Activated CD4-positive, CD25-positive, alpha-beta regulatory T cell treated with anti-CD3 and anti-CD28 coated beads, Interleukin-2, amount 50 U/mL, for 16 hours (primary cell): Measurements from ENCODE around the gene PRLHR.
"Not testable (repeated sequence)": the region's sequence is repeated elsewhere in the genome, so short reads cannot be mapped to it uniquely, and the experiment has no call there.

Experiments used
- DNase-seq: peaks from one replicate; pipeline ENCODE4 v3.0.0-alpha.2; 2020; ENCODE audit warnings: low read depth, low spot score

The PRLHR gene

GRCh38 chr10:118595598-118596425, at the start of gene PRLHR:
TSS of gene PRLHR (minus strand) at chr10:118595648. CDS start at chr10:118595244, 404 bp downstream.
- no peak for DNase-seq

GRCh38 chr10:118642228-118642627, 46.8 kb upstream of the PRLHR start:
- DNase-seq = no peak

DNA sequence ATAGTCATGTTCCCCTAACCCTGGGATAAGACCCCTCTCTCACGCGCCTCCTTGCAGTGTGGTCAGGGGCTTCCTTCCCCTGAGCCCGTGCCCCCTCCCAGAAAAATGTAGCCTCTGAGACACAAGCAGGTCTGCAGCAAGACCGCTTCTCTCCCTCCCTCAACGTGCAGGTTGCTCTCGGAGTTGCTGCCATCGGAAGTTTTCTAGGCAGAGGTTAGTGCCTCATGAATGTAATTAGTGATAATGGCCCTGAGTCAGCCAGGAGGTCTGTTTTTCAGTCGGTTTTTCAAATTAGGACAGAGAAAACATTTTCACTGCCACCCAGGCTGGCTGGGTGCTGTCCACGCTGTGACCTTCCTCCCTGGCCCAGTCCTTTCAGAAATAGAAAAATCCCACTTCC, 43.2 kb upstream of the PRLHR start:
- DNase-seq = no peak

- DNase-seq = no peak
Observed at GRCh38 chr10:118635674-118636402, 40.4 kb upstream of the PRLHR start.

- DNase-seq = no peak
Observed at GRCh38 chr10:118633786-118634185, 38.3 kb upstream of the PRLHR start.

DNA sequence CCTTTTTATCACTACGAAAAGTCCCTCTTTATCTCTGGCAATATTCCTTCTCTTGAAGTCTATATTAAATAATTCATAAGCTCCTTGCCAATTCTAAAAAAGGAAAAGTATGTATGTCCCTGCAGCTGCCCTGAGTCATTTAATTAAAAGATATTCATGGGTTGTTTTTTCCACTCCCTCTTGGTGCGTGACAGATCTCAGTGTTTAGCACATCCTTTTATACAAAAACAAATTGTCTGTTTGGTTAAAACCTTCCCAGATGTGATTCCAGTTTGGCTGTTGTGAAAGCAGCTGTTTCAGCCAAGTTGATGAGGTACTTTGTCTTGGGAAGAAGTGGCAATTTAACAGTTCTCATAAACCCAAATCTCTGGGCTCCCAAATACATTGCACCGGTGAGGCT, 33.8 kb upstream of the PRLHR start:
- no peak for DNase-seq

- DNase-seq = no peak
Observed at GRCh38 chr10:118628397-118628796, 32.9 kb upstream of the PRLHR start.

- DNase-seq = no peak
Observed at GRCh38 chr10:118626953-118627352, 31.5 kb upstream of the PRLHR start.

GRCh38 chr10:118625504-118625903, 30.1 kb upstream of the PRLHR start:
- DNase-seq = no peak

GRCh38 chr10:118624747-118625146, 29.3 kb upstream of the PRLHR start:
- no peak for DNase-seq

DNA sequence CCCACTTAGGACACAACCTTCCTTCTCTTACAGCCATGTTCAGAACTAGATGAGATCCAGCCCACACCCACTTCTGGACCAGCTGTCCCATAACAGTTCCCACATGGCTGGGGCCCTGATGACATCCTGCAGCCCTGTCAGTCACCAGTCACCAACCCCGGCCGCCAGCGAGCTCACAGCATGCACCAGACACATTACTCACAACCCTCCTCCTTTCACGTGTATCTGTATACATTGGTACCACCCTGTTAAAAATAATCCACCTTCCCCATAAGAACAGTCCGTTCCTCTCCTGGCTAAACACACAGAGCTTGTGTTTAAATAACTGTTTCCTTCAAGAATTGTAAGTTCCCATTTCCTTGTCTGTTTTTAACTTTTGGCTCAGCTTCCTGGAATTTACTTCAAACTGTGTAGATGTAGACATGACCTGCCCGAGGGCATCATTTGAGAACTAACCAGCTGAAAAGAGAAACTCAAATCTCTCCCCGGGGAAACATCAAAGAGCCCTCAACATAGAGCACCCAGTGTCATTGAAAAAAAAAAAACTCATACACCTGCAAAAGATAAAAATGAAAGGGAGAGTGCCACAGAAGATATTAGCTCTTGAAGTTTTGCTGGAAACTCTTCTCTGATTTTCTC, 26.0 kb upstream of the PRLHR start:
- no peak for DNase-seq

DNA sequence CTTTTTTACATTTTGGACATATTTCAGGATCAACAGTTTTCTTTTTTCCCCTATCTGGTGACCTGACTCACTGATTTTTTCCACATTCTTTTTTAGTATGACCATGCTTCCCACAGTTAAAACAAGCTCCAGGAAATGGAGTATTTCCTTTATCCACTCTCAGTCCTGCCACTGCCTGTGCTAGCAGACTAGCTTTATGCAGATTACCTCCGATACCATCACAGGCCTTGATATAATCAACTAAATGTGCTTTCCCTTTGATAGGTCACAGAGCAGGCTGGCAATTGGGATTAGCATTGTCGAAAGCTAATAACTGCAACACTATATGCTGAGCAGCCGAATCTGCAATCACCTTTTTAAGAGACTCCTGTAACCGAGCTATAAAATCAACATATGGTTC, 18.4 kb upstream of the PRLHR start:
- DNase-seq = not testable (repeated sequence)

DNA sequence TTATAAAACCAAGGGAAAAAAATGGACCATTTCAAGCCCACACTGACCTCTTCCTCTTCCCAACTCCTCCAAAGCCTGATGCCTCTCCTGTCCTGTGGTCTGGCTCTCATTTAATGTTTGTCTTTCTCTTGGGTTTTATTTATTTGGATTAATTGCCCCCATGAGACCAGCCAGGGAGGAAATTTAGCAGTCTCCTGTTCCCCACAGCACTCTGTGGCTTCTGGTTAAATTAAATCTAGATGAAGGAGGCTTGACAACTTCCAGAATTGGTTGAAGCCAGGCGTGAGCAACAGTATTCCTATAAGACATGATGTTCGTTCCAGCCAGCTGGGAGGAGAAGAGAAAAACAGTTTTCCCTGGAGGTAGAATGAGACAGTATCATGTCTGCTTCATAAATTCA, 15.1 kb upstream of the PRLHR start:
- no peak for DNase-seq

- no peak for DNase-seq
Observed at GRCh38 chr10:118607768-118608354, 12.4 kb upstream of the PRLHR start.

DNA sequence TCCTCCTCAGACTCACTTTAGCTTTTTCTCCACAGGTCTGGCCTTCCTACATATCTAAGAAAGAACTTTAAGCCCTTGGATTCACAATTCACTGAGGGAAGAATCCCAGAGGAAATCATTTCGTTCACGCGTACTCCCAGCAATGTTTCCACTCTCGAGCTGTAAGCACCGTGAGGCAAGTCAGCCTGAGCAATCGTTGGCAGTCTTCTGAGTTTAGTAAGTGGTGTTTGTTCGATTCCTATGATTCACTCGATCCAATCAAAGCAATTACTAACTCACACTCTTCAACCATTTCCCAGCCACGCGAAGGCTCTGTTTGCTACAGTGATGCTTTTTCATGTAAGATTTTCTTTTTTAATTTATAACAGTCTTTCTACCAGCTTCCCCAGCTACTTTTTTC, 10.2 kb upstream of the PRLHR start:
- no peak for DNase-seq

DNA sequence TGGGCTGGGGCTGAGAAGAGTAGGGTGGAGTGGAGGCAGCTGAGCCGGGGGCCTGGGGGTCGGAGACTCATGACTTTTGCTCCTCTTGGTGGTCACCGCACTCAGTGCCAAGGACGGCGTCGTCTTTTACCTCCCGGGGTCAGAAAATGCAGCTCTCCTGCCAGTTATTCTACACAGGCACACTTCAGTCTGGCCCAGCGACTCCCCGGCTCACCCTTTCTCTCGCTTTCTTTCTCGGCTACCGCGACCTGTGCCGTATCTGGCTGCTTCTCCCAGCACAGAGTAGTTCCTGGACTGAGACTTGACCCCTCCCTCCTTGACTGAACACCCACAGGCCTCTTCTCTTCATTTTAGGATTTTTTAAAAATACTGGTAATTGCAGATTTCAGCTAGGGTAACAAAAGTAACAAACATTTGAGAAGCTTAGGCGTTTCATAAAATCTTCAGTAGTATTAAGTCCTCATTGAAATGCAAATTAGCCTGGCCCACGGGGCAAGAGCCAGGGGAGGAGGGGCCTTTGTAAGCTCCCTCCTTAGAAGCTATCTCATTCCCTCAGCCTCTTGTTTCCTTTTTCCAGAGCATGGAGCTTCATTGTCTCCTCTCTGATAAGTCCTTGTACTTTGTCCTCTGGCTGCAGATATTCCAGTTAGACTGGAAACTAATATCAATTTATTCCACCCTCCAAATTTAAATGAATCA, 1.1 kb upstream of the PRLHR start:
- DNase-seq = no peak

DNA sequence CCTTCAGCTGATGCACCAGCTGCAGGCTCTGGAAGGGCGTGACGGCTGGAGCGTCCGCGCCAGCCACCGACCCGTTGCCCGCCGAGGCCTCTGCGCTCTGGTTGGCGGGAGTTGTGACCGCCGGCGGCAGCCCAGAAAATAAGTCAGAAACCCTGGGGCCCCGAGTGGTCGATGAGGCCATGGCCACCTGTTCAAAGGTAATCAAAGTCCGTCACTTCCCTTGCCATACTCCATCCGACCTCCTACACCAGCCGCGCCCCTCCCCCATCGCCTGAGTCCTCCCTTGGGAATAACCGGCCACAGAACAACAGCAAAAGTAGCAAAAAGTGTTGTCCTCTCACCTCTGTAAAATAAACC, 406 bp downstream of the PRLHR start:
- DNase-seq = no peak

DNA sequence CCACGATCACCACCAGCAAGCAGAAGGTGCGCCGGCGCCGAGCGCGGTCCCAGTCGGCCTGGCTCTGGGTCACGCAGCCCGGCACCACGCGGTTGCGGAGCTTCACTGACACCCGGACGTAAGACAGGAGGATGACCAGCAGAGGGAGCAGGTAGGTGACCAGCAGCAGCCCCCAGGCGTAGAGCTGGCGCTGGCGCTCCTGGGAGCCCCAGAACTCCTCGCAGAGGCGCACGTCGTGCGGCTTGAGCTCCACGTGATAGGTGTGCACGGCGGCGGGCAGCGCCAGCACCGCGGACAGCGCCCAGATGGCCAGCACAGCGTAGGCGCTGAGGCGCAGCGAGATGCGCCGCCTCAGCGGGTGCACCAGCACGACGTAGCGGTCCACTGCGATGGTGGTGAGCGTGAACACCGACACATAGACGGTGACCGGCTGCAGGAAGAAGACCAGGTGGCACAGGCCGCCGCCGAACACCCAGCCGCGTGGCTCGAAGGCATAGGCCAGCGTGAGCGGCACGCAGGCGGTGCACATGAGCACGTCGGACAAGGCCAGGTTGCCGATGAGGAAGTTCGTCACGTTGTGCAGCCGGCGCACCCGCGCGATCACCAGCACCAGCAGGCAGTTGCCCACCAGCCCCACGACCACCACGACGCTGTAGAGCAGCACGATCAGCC, 920 bp downstream of the PRLHR start:
- no peak for DNase-seq

DNA sequence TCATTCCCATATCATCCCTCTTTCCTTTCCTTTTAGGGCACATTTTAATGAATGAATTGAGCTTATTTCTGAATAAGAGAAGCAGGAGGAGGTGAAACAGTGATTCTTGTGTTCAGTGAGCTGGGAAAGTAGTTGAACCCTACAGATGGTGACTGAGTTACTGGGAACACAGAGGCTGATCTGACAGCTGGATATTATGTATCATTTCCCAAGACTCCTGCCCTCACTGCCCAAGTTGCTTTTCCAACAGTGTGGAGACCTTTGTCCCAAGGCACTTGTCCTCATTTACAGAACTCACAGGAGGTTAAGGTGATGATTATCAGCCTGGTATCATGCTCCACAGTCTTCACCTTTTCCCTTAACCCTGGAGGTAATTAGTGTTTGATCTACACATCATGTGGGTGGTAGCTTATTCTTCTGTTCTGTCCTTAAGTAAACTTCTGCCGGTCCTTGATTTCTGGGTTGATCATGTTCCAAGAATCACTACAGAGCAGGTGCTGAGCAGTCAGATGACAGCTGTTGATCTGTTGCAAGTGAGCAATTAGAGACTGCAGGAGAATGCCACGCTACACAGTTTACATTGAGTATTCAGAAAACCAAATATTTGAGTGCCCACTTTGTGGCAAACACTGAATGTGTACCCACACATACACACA, 2.6 kb downstream of the PRLHR start:
- DNase-seq = no peak

DNA sequence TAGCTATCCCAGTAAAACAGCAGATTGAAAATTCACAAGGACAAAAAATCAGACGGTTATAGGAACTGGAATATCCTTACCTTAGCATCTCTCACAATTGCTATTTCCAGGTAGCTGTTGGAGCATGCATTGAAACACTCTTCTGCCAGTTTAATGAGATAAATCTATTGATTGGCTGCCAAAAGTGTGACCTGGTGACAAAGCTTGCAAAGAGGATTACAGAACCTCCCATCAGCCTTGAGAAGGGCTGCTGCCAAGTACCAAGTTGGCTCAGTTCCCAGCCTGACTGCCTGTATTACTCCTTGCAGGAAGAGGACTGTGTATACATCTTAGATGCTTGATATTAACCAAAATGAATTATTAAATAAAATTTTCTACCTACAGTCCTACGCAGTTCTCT, 5.1 kb downstream of the PRLHR start:
- DNase-seq = no peak
